GM23248 (cell line): ENCODE data around the gene WAS. TPM values are rescaled to one million over a fixed set of nuclear protein-coding genes. Genes with fewer than 3 reads are reported as not detected.

ENCODE experiments used
- DNase-seq: peaks from one replicate; pipeline ENCODE4 v3.0.0-alpha.2; 2015
- H2AFZ ChIP-seq: fragments of 200-600 bp; sonication (generic); 2 replicates; pipeline ENCODE4 v1.6.1; 2016; ENCODE audit warnings: antibody characterized with exemption
- H3F3A ChIP-seq: fragments of 200-600 bp; sonication (generic); 2 replicates; pipeline ENCODE4 v1.6.1; 2016; ENCODE audit warnings: mild to moderate bottlenecking, antibody characterized with exemption, mixed run types; ENCODE audit not compliant: insufficient read depth
- H3K27ac ChIP-seq: fragments of 200-600 bp; sonication (generic); 2 replicates; pipeline ENCODE4 v1.5.1; 2016; ENCODE audit warnings: mild to moderate bottlenecking
- H3K27me3 ChIP-seq: fragments of 200-600 bp; sonication (generic); replicated peaks from 2 replicates; pipeline ENCODE4 v1.6.1; 2016; ENCODE audit warnings: mild to moderate bottlenecking; ENCODE audit not compliant: insufficient read depth
- H3K36me3 ChIP-seq: fragments of 200-600 bp; sonication (generic); 2 replicates; pipeline ENCODE4 v1.6.1; 2016; ENCODE audit warnings: low read depth, mild to moderate bottlenecking
- H3K4me1 ChIP-seq: fragments of 200-600 bp; sonication (generic); 2 replicates; pipeline ENCODE4 v1.6.1; 2016; ENCODE audit warnings: mild to moderate bottlenecking; ENCODE audit not compliant: insufficient read depth
- H3K4me2 ChIP-seq: fragments of 200-600 bp; sonication (generic); one replicate; pipeline ENCODE4 v1.6.1; 2016; ENCODE audit warnings: mild to moderate bottlenecking; ENCODE audit not compliant: unreplicated experiment
- H3K4me3 ChIP-seq: fragments of 200-600 bp; sonication (generic); 2 replicates; pipeline ENCODE4 v1.5.1; 2016; ENCODE audit warnings: mild to moderate bottlenecking
- H3K79me2 ChIP-seq: fragments of 200-600 bp; sonication (generic); 2 replicates; pipeline ENCODE4 v1.6.1; 2016; ENCODE audit warnings: mild to moderate bottlenecking; ENCODE audit not compliant: insufficient read depth
- H3K9ac ChIP-seq: fragments of 200-600 bp; sonication (generic); 2 replicates; pipeline ENCODE4 v1.6.1; 2016; ENCODE audit warnings: mild to moderate bottlenecking
- H3K9me2 ChIP-seq: fragments of 200-600 bp; sonication (generic); 2 replicates; pipeline ENCODE4 v1.6.1; 2016; ENCODE audit warnings: mixed run types, mild to moderate bottlenecking, moderate library complexity; ENCODE audit not compliant: insufficient read depth
- H3K9me3 ChIP-seq: fragments of 200-600 bp; sonication (generic); one replicate; pipeline ENCODE4 v1.6.1; 2017; ENCODE audit warnings: low read depth
- H4K20me1 ChIP-seq: fragments of 200-600 bp; sonication (generic); 2 replicates; pipeline ENCODE4 v1.6.0; 2016; ENCODE audit not compliant: insufficient read depth
- EZH2 ChIP-seq: fragments of 200-600 bp; sonication (generic); IDR thresholded peaks from 2 replicates; pipeline ENCODE4 v1.6.1; 2018; ENCODE audit warnings: antibody characterized with exemption, mild to moderate bottlenecking; ENCODE audit not compliant: insufficient read depth, poor library complexity, severe bottlenecking
- EZH2phosphoT487 ChIP-seq: fragments of 200-600 bp; sonication (generic); IDR thresholded peaks from 2 replicates; pipeline ENCODE4 v1.6.1; 2018; ENCODE audit warnings: antibody characterized with exemption, moderate library complexity, mild to moderate bottlenecking, low read depth; ENCODE audit not compliant: insufficient read depth
- WGBS, 2 experiments: methylation state at CpG; one replicate each; pipeline ENCODE4 v1.1.6; 2015 to 2017; ENCODE audit warnings: low lambda C conversion rate in 2 of 2, low coverage in 1 of 2; ENCODE audit errors: missing lambda C conversion rate in 2 of 2; 5-methylcytosine and 5-hydroxymethylcytosine counted together
- in situ Hi-C: fragments of 300-500 bp; cut with MboI; formaldehyde crosslinking; loops from 2 replicates; pipeline ENCODE4 v1.15.0; 2020
- polyA plus RNA-seq: library from polyadenylated mRNA; unstranded; fragments of >200 nt; fragmentation: Nextera tagmentation; extraction: Ambion mirVana; gene quantifications from 2 replicates; pipeline ENCODE4 v1.2.1, GENCODE V29; 2016
- total RNA-seq: library from RNA; depleted of rRNA; stranded (reverse); fragments of >200 nt; shearing (Covaris generic); gene quantifications from 2 replicates; pipeline ENCODE4 v1.2.3, GENCODE V29; 2014

WAS gene
- total and polyA plus RNA-seq, 2 experiments from 2014 or later: not detected

DNA sequence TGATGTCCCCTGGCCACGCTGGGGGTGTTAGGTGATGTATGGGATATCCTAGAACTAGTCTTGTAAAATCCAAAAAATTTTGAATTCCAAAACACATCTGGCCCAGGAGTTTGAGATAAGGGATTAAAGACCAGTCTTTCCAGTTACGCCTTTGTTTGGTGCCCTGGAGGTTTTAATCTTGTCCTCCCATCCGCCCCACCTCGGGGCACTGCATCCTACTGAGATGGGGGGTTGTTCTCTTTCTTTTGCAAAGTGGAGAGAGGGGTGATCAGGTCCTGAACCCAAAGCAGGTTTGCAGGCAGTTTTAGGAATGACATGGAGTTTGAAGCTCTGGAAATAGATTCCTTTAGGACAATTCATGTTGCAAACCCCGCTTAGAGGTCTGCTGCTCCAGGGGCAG, 14.7 kb downstream of the WAS start:
- no peak for DNase-seq
- TF ChIP-seq EZH2 (no peak), EZH2phosphoT487 (no peak)
- Histone ChIP-seq H3K4me3 (no peak overlapping the region), H3K79me2 (peaks cover 17% of the 10 kb centered on the region), H2AFZ (no peak overlapping the region), H3K36me3 (no peaks in the 10 kb centered on the region), H3K27me3 (no peaks in the 10 kb centered on the region), H3K4me1 (0 out of 2 replicates have a peak, but pooled peaks cover 5% of the 10 kb centered on the region), H4K20me1 (no peaks in the 10 kb centered on the region), H3K27ac (no peak overlapping the region), H3K9ac (no peak overlapping the region), H3K9me3 (no peaks in the 10 kb centered on the region), H3K9me2 (no peaks in the 10 kb centered on the region), H3F3A (peaks cover under 1% of the 10 kb centered on the region; the same call in 1 of the 2 replicates), H3K4me2 (no peak overlapping the region)
- WGBS, 2 experiments: 96 to 100% methylated on average over 4 to 5 of the region's 5 CpGs
- in situ Hi-C loops: no loop called here

DNA sequence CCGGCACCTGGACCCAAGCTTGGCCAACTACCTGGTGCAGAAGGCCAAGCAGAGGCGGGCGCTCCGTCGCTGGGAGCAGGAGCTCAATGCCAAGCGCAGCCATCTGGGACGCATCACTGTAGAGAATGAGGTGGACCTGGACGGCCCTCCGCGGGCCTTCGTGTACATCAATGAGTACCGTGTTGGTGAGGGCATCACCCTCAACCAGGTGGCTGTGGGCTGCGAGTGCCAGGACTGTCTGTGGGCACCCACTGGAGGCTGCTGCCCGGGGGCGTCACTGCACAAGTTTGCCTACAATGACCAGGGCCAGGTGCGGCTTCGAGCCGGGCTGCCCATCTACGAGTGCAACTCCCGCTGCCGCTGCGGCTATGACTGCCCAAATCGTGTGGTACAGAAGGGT, 16.6 kb downstream of the WAS start:
- Histone ChIP-seq H3F3A (peaks cover 8% of the 10 kb centered on the region), H3K79me2 (peaks cover 17% of the 10 kb centered on the region), H3K4me3 (no peak overlapping the region), H3K9me3 (no peaks in the 10 kb centered on the region), H3K36me3 (no peaks in the 10 kb centered on the region), H3K9me2 (no peaks in the 10 kb centered on the region), H3K27me3 (no peaks in the 10 kb centered on the region), H3K4me2 (no peak overlapping the region), H4K20me1 (no peaks in the 10 kb centered on the region), H2AFZ (no peak overlapping the region), H3K4me1 (0 out of 2 replicates have a peak, but pooled peaks cover 5% of the 10 kb centered on the region), H3K27ac (no peak overlapping the region), H3K9ac (no peak overlapping the region)
- in situ Hi-C loops: no loop called here
- DNase-seq: no peak
- TF ChIP-seq EZH2phosphoT487: no peak
- no peak for TF ChIP-seq EZH2
- 84 to 93% methylated on average over 8 to 13 of the region's 23 CpGs for WGBS, 2 experiments

DNA sequence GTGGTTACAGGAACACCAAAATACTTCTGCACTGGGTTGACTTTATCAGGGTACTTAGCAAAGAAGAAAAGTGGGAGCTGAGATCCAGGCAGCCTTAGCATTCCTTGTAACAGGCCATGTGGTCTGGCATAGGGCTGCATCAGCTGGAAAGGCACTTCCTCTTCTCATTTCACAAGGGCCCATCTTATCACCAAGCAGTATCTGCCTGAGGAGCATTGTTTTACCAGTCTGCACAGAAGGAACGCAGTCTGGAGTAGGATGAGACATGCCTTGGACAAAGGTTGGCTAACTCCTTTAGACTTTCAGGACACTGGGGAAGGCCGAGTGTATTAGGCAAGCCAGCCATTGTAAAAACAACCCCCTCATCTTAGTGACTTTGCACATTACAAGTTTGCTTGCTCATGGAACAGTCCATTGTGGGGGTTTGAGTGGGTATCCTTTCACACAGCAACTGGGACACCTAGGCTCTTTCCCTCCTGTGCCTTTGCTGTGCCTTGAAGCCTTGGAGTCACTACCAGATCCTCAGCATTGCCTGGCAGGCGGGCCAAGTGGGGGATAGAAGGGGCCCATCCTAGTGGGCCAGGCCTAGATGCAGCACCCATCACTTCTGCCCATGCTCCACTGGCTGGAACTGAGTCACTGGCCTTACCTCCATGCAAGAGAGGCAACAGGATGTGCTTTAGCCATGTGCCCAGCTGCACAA, 17.5 kb downstream of the WAS start:
- peaks cover 8% of the 10 kb centered on the region for H3F3A ChIP-seq
- no peak overlapping the region for H3K4me3 ChIP-seq
- in situ Hi-C loops: no loop called here
- H3K27ac ChIP-seq: no peak overlapping the region
- no peaks in the 10 kb centered on the region for H4K20me1 ChIP-seq
- no peak overlapping the region for H3K9ac ChIP-seq
- DNase-seq: no peak
- no peaks in the 10 kb centered on the region for H3K36me3 ChIP-seq
- H3K9me3 ChIP-seq: no peaks in the 10 kb centered on the region
- WGBS, 2 experiments: 79 to 94% methylated on average over 2 to 3 of the region's 3 CpGs
- peaks cover 17% of the 10 kb centered on the region for H3K79me2 ChIP-seq
- no peaks in the 10 kb centered on the region for H3K27me3 ChIP-seq
- no peak overlapping the region for H2AFZ ChIP-seq
- no peaks in the 10 kb centered on the region for H3K4me1 ChIP-seq
- no peak overlapping the region for H3K4me2 ChIP-seq
- no peak for TF ChIP-seq EZH2phosphoT487
- TF ChIP-seq EZH2: no peak
- no peaks in the 10 kb centered on the region for H3K9me2 ChIP-seq

DNA sequence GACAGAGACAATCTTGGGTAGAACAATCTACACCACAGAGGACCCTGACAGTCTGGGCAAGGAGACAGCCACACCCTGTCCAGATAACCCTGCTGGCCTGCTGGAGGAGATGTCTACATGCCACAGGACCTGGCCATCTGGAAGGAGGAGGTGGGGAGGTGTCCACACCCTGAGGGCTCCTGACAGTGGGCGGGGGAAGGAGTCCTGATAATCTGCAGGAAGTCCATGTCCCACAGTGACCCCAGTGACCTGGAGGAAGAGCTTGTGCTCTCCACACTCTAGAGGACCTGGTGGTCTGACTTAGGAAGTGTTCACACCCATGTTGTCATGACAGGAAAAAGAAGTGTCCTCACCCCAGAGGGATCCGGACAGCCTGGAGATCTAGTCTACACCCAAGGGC, 18.4 kb downstream of the WAS start:
- Histone ChIP-seq H3K4me3 (no peak overlapping the region), H3F3A (peaks cover 8% of the 10 kb centered on the region), H3K9me3 (no peaks in the 10 kb centered on the region), H2AFZ (no peak overlapping the region), H3K9ac (no peak overlapping the region), H3K27me3 (no peaks in the 10 kb centered on the region), H3K79me2 (peaks cover 16% of the 10 kb centered on the region), H3K4me2 (no peak overlapping the region), H4K20me1 (no peaks in the 10 kb centered on the region), H3K4me1 (no peaks in the 10 kb centered on the region), H3K9me2 (no peaks in the 10 kb centered on the region), H3K27ac (no peak overlapping the region), H3K36me3 (no peaks in the 10 kb centered on the region)
- in situ Hi-C loops: no loop called here
- TF ChIP-seq EZH2 (no peak), EZH2phosphoT487 (no peak)
- no peak for DNase-seq
- 83 to 100% methylated on average over 1 to 2 of the region's 2 CpGs for WGBS, 2 experiments
